HG02763 (cell line): ENCODE results near the gene REPS2.

ENCODE experiments used
- ATAC-seq: cut with Tn5 transposase; IDR thresholded peaks from one replicate; pipeline ENCODE4 v1.9.1; 2021; ENCODE audit warnings: mild to moderate bottlenecking, moderate library complexity; ENCODE audit not compliant: unreplicated experiment

REPS2 gene

GRCh38 chrX:17077361-17077760, 130.9 kb downstream of the REPS2 start:
- no peak for ATAC-seq

GRCh38 chrX:17078031-17078720, 131.7 kb downstream of the REPS2 start:
- ATAC-seq: no peak

- no peak for ATAC-seq
Observed at GRCh38 chrX:17081511-17081910, 135.1 kb downstream of the REPS2 start.

- ATAC-seq: no peak
Observed at GRCh38 chrX:17081968-17082367, 135.5 kb downstream of the REPS2 start.

GRCh38 chrX:17082831-17083230, 136.4 kb downstream of the REPS2 start:
- ATAC-seq: no peak

GRCh38 chrX:17086317-17086716, 139.9 kb downstream of the REPS2 start:
- no peak for ATAC-seq

GRCh38 chrX:17095161-17095560, 148.7 kb downstream of the REPS2 start:
- ATAC-seq: no peak

GRCh38 chrX:17098516-17099247, 152.2 kb downstream of the REPS2 start:
- no peak for ATAC-seq

GRCh38 chrX:17104433-17104832, 158.0 kb downstream of the REPS2 start:
- ATAC-seq: no peak

GRCh38 chrX:17120816-17121215, 174.4 kb downstream of the REPS2 start:
- ATAC-seq: no peak

- no peak for ATAC-seq
Observed at GRCh38 chrX:17154001-17154400, 207.5 kb downstream of the REPS2 start.

GRCh38 chrX:17160975-17161374, 214.5 kb downstream of the REPS2 start:
- no peak for ATAC-seq

- no peak for ATAC-seq
Observed at GRCh38 chrX:17161991-17162390, 215.5 kb downstream of the REPS2 start.

GRCh38 chrX:17164079-17164478, 217.6 kb downstream of the REPS2 start:
- no peak for ATAC-seq

- no peak for ATAC-seq
Observed at GRCh38 chrX:17164941-17165340, 218.5 kb downstream of the REPS2 start.

- ATAC-seq: no peak
Observed at GRCh38 chrX:17167915-17168314, 221.5 kb downstream of the REPS2 start.

GRCh38 chrX:17170973-17171372, 224.5 kb downstream of the REPS2 start:
- ATAC-seq: no peak

GRCh38 chrX:17174671-17175070, 228.2 kb downstream of the REPS2 start:
- ATAC-seq: no peak

- no peak for ATAC-seq
Observed at GRCh38 chrX:17182317-17182716, 235.9 kb downstream of the REPS2 start.

- no peak for ATAC-seq
Observed at GRCh38 chrX:17183566-17183965, 237.1 kb downstream of the REPS2 start.

GRCh38 chrX:17185431-17185830, 239.0 kb downstream of the REPS2 start:
- no peak for ATAC-seq

- no peak for ATAC-seq
Observed at GRCh38 chrX:17187136-17187756, 240.8 kb downstream of the REPS2 start.
